HepG2 (cell line): ENCODE results near the gene PCGF3. TPM values are rescaled to one million over a fixed set of nuclear protein-coding genes. Genes with fewer than 3 reads are reported as not detected.

ENCODE experiments used
- CEBPG ChIP-seq: IDR thresholded peaks from 2 replicates; pipeline ENCODE4 v1.6.1; 2016
- EP300 ChIP-seq, 3 experiments: sonication (generic) in 1 of 3; formaldehyde crosslinking in 1 of 3; IDR thresholded peaks; 2 replicates each; pipeline versions ENCODE4 v1.5.1 to v1.6.1; 2011 to 2020; ENCODE audit warnings: low read depth in 2 of 3, low read length in 2 of 3, borderline replicate concordance in 1 of 3, improper control_type of control experiment in 1 of 3, mild to moderate bottlenecking in 1 of 3, missing genetic modification reagents in 1 of 3, moderate library complexity in 1 of 3
- FOXP1 ChIP-seq, 2 experiments: fragments of 450-650 bp in 1 of 2; IDR thresholded peaks; 2 replicates each; pipeline ENCODE4 v1.6.1; 2017 to 2018; ENCODE audit warnings: antibody characterized with exemption in 1 of 2
- GABPB1 ChIP-seq: IDR thresholded peaks from 2 replicates; pipeline ENCODE4 v1.6.1; 2016; ENCODE audit warnings: mild to moderate bottlenecking, missing genetic modification reagents, moderate library complexity, missing compliant biosample characterization
- GATA4 ChIP-seq: sonication (generic); IDR thresholded peaks from 2 replicates; pipeline ENCODE4 v1.6.1; 2016; ENCODE audit warnings: antibody characterized with exemption, low read depth, borderline replicate concordance
- ISL2 ChIP-seq: sonication (generic); formaldehyde crosslinking; IDR thresholded peaks from 2 replicates; pipeline ENCODE4 v1.5.0; 2020; ENCODE audit warnings: missing genetic modification reagents
- MED1 ChIP-seq: sonication (generic); formaldehyde crosslinking; IDR thresholded peaks from 2 replicates; pipeline ENCODE4 v1.4.0; 2020; ENCODE audit warnings: missing genetic modification reagents
- MYNN ChIP-seq: sonication (generic); formaldehyde crosslinking; IDR thresholded peaks from 2 replicates; pipeline ENCODE4 v1.4.0; 2020; ENCODE audit warnings: mild to moderate bottlenecking, low read depth, missing genetic modification reagents
- NCOR1 ChIP-seq: fragments of 200-600 bp; sonication (generic); IDR thresholded peaks from 2 replicates; pipeline ENCODE4 v1.7.0; 2017; ENCODE audit warnings: antibody characterized with exemption, low read length, borderline replicate concordance
- NPAS2 ChIP-seq: sonication (generic); formaldehyde crosslinking; IDR thresholded peaks from 2 replicates; pipeline ENCODE4 v1.8.0; 2022; ENCODE audit warnings: mild to moderate bottlenecking, missing genetic modification reagents, borderline replicate concordance
- POLR2A ChIP-seq, 2 experiments: IDR thresholded peaks; 2 replicates each; pipeline ENCODE4 v1.6.1; 2011; ENCODE audit warnings: low read depth in 2 of 2, low read length in 2 of 2, mild to moderate bottlenecking in 1 of 2, moderate library complexity in 1 of 2; ENCODE audit not compliant: insufficient read depth in 1 of 2
- SNRNP70 ChIP-seq: fragments of 200-400 bp; formaldehyde crosslinking; IDR thresholded peaks from 2 replicates; pipeline ENCODE4 v1.6.1; 2017; ENCODE audit warnings: mild to moderate bottlenecking, low read depth, low read length, moderate library complexity
- TAF15 ChIP-seq: fragments of 200-400 bp; formaldehyde crosslinking; IDR thresholded peaks from one replicate; pipeline ENCODE4 v1.6.1; 2018; ENCODE audit warnings: mild to moderate bottlenecking, low read depth, low read length; ENCODE audit not compliant: poor library complexity, severe bottlenecking
- ZNF629 ChIP-seq: sonication (generic); formaldehyde crosslinking; conservative IDR thresholded peaks from 2 replicates; pipeline ENCODE4 v1.5.0; 2020; ENCODE audit warnings: missing genetic modification reagents
- polyA plus RNA-seq, 8 experiments: library from polyadenylated mRNA; depleted of rRNA in 3 of 8; stranded (reverse) in 7 of 8; unstranded in 1 of 8; fragments of >200 nt; fragmentation: Illumina TruSeq in 4 of 8; extraction: Trizol in 4 of 8; gene quantifications; 2 replicates each; pipeline versions ENCODE4 v1.2.1 to v1.2.3, GENCODE V29; 2011 to 2016; ENCODE audit warnings: low read depth in 4 of 8, missing spikeins in 1 of 8, mixed read lengths in 1 of 8; ENCODE audit not compliant: insufficient read depth in 1 of 8
- total RNA-seq, 5 experiments: library from RNA; depleted of rRNA; stranded (reverse); fragments of >200 nt; fragmentation: Illumina TruSeq; extraction: Trizol; gene quantifications; 2 replicates each; pipeline ENCODE4 v1.2.3, GENCODE V29; 2016; ENCODE audit warnings: low read depth in 1 of 5
- TF ChIP-seq, protein P1 (sequence below): sonication (generic); formaldehyde crosslinking; IDR thresholded peaks from 2 replicates; pipeline ENCODE4 v1.4.0; 2020; ENCODE audit warnings: missing genetic modification reagents
- TF ChIP-seq, protein P2 (sequence below): sonication (generic); formaldehyde crosslinking; IDR thresholded peaks from 2 replicates; pipeline ENCODE4 v1.4.0; 2020; ENCODE audit warnings: mild to moderate bottlenecking, missing genetic modification reagents
- TF ChIP-seq, protein P3 (sequence below): sonication (generic); formaldehyde crosslinking; IDR thresholded peaks from 2 replicates; pipeline ENCODE4 v1.8.1; 2023; ENCODE audit warnings: mild to moderate bottlenecking, missing genetic modification reagents
- TF ChIP-seq, protein P4 (sequence below): sonication (generic); formaldehyde crosslinking; IDR thresholded peaks from 2 replicates; pipeline ENCODE4 v1.4.0; 2020; ENCODE audit warnings: mild to moderate bottlenecking, missing genetic modification reagents
- TF ChIP-seq, protein P5 (sequence below), 2 experiments: fragments of 450-650 bp in 1 of 2; sonication (generic) in 1 of 2; formaldehyde crosslinking; IDR thresholded peaks; 2 replicates each; pipeline versions ENCODE4 v1.5.0 to v1.8.0; 2020 to 2022; ENCODE audit warnings: mild to moderate bottlenecking in 1 of 2, missing genetic modification reagents in 1 of 2

PCGF3 gene
- total and polyA plus RNA-seq, 2 of the 13 experiments (the other 11 are each of a cell fraction or from before 2014, with no cell fraction given): 28.6 to 66.2 TPM

DNA sequence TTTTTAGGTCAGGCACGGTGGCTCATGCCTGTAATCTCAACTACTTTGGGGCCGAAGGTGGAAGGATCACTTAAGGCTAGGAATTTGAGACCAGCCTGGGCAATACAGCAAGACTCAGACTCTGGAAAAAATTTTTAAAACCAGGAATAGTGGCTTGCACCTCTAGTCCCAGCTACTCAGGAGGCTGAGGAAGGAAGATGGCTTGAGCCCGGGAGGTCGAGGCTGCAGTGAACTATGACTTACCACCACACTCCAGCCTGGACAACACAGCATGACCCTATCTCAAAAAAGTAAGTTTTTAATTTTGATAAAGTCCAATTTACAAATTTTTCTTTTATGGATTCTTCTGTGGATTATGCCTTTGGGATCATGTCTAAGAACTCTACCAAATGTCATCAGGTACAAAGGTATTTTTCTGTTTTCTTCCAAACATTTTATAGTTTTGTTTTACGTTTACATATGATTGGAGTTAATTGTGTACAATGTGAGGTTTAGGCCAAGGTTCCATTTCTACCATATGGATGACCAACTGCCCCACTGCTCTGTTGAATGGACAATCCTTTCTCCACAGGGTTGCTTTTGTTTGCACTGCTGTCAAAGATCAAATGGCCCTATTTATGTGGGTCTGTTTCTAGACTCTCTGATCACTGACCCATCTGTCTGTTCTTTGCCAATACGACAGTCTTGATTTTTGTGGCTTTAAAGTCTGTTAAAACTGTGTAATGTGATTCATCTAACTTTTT lies 72.1 kb downstream of the PCGF3 start (continued):
- TF ChIP-seq EP300 (IDR thresholded peaks at IDR 0.05; ENCODE audit: low read depth in 2 of 2, low read length in 2 of 2) (0 out of 4 replicates have a peak, but pooled peaks of 1 of the 2 experiments have one; percentile 40), EP300 (CRISPR knock-in tag; IDR thresholded peaks at IDR 0.05; ENCODE audit: borderline replicate concordance) (no peak), NPAS2 (CRISPR knock-in tag) (no peak), FOXP1 (IDR thresholded peaks at IDR 0.05) (no peak), FOXP1 (CRISPR knock-in tag; IDR thresholded peaks at IDR 0.05) (peak; percentile 27; the same call in 1 of the 2 replicates), CEBPG (CRISPR knock-in tag) (peak; percentile 45; the same call in 1 of the 2 replicates), ISL2 (CRISPR knock-in tag) (0 out of 2 replicates have a peak, but pooled peaks have one; percentile 45), GABPB1 (CRISPR knock-in tag) (no peak), SNRNP70 (no peak), NCOR1 (peak; percentile 28; the same call in 1 of the 2 replicates), POLR2A (IDR thresholded peaks at IDR 0.05; ENCODE audit: insufficient read depth in 1 of 2, low read depth in 2 of 2, low read length in 2 of 2) (peak in 1 of 2 experiments; percentile 26; a peak in 1 of 4 replicates), MED1 (CRISPR knock-in tag) (peak; percentile 58), ZNF629 (CRISPR knock-in tag) (0 out of 2 replicates have a peak, but pooled peaks have one; percentile 42), GATA4 (no peak), MYNN (CRISPR knock-in tag) (no peak), TAF15 (no peak)
- TF ChIP-seq, protein P1, sequence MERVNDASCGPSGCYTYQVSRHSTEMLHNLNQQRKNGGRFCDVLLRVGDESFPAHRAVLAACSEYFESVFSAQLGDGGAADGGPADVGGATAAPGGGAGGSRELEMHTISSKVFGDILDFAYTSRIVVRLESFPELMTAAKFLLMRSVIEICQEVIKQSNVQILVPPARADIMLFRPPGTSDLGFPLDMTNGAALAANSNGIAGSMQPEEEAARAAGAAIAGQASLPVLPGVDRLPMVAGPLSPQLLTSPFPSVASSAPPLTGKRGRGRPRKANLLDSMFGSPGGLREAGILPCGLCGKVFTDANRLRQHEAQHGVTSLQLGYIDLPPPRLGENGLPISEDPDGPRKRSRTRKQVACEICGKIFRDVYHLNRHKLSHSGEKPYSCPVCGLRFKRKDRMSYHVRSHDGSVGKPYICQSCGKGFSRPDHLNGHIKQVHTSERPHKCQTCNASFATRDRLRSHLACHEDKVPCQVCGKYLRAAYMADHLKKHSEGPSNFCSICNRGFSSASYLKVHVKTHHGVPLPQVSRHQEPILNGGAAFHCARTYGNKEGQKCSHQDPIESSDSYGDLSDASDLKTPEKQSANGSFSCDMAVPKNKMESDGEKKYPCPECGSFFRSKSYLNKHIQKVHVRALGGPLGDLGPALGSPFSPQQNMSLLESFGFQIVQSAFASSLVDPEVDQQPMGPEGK (CRISPR knock-in tag): 0 out of 2 replicates have a peak, but pooled peaks have one; percentile 38
- TF ChIP-seq, protein P2, sequence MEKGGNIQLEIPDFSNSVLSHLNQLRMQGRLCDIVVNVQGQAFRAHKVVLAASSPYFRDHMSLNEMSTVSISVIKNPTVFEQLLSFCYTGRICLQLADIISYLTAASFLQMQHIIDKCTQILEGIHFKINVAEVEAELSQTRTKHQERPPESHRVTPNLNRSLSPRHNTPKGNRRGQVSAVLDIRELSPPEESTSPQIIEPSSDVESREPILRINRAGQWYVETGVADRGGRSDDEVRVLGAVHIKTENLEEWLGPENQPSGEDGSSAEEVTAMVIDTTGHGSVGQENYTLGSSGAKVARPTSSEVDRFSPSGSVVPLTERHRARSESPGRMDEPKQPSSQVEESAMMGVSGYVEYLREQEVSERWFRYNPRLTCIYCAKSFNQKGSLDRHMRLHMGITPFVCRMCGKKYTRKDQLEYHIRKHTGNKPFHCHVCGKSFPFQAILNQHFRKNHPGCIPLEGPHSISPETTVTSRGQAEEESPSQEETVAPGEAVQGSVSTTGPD (CRISPR knock-in tag): 0 out of 2 replicates have a peak, but pooled peaks have one; percentile 15
- TF ChIP-seq, protein P3, sequence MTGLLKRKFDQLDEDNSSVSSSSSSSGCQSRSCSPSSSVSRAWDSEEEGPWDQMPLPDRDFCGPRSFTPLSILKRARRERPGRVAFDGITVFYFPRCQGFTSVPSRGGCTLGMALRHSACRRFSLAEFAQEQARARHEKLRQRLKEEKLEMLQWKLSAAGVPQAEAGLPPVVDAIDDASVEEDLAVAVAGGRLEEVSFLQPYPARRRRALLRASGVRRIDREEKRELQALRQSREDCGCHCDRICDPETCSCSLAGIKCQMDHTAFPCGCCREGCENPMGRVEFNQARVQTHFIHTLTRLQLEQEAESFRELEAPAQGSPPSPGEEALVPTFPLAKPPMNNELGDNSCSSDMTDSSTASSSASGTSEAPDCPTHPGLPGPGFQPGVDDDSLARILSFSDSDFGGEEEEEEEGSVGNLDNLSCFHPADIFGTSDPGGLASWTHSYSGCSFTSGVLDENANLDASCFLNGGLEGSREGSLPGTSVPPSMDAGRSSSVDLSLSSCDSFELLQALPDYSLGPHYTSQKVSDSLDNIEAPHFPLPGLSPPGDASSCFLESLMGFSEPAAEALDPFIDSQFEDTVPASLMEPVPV: no peak
- TF ChIP-seq, protein P4, sequence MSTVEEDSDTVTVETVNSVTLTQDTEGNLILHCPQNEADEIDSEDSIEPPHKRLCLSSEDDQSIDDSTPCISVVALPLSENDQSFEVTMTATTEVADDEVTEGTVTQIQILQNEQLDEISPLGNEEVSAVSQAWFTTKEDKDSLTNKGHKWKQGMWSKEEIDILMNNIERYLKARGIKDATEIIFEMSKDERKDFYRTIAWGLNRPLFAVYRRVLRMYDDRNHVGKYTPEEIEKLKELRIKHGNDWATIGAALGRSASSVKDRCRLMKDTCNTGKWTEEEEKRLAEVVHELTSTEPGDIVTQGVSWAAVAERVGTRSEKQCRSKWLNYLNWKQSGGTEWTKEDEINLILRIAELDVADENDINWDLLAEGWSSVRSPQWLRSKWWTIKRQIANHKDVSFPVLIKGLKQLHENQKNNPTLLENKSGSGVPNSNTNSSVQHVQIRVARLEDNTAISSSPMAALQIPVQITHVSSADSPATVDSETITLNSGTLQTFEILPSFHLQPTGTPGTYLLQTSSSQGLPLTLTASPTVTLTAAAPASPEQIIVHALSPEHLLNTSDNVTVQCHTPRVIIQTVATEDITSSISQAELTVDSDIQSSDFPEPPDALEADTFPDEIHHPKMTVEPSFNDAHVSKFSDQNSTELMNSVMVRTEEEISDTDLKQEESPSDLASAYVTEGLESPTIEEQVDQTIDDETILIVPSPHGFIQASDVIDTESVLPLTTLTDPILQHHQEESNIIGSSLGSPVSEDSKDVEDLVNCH: no peak
- TF ChIP-seq, protein P5, sequence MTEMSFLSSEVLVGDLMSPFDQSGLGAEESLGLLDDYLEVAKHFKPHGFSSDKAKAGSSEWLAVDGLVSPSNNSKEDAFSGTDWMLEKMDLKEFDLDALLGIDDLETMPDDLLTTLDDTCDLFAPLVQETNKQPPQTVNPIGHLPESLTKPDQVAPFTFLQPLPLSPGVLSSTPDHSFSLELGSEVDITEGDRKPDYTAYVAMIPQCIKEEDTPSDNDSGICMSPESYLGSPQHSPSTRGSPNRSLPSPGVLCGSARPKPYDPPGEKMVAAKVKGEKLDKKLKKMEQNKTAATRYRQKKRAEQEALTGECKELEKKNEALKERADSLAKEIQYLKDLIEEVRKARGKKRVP (CRISPR knock-in tag; IDR thresholded peaks at IDR 0.05): no peak
